ENCODE results near the gene CAPZB. TPM values are rescaled to one million over a fixed set of nuclear protein-coding genes. Genes with fewer than 3 reads are reported as not detected.

The CAPZB gene
- total and polyA plus RNA-seq, 7 donors, result 128 to 454 (median 214) TPM

DNA sequence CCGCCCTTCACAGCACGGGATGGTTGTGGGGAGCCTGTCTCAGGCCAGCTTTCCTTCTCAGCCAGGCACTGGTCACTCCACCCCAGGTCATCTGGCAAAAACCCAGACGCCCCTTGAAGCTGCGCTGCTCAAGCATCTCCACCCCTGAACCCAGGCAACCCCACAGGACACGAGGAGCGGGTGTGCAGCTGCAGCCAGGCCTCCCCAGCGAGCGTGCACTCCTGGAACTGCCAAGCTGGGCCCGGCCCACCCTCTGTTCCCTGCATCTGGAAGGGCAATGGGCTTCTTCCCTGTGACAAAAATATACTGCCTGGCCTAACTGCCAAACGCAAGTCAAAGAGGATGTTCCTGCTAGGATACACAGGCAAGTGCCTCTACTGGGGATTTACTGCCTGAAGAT lies 133.5 kb downstream of the CAPZB start:
- 80 to 87% methylated on average over 10 of the region's 10 CpGs for WGBS, 2 donors
- peaks cover 33 to 72% (median 41%) of the 10 kb centered on the region in 4 donors for H3K36me3 ChIP-seq
- H3K4me1 ChIP-seq, result peaks cover 0 to 56% (median 45%) of the 10 kb centered on the region in 4 donors
- H3K9me3 ChIP-seq, result no peaks in the 10 kb centered on the region
- peak overlapping the region; percentile 62 to 73 (median 69) for H3K27ac ChIP-seq
- peak in 3 of 4 donors; percentile 58 to 64 (median 59) for TF ChIP-seq POLR2AphosphoS5 (IDR thresholded peaks at IDR 0.05)
- TF ChIP-seq EP300 (IDR thresholded peaks at IDR 0.05), result no peak
- DNase-seq, result peak; percentile 83
- intact Hi-C loops (cut with DNase I), result loop anchor here (5.0 kb wide), 1 partner anchor 35 kb away; no protein-coding TSS in a partner anchor
- no peak overlapping the region for H3K4me3 ChIP-seq
- no peaks in the 10 kb centered on the region for H3K27me3 ChIP-seq

DNA sequence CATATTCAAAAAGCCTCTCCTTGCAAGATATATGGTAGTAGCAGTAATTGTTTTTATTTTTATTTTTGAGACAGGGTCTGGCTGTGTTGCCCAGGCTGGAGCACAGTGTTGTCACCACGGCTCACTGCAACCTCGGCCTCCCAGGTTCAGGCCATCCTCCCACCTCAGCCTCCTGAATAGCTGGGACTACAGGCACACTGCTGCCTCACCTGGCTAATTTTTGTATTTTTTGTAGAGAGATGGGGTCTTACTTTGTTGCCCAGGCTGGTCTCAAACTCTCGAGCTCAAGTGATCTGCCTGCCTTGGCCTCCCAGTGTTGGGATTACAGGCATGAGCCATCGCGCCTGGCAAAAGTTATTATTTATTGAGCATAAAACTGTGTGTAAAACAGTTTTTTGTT lies 134.8 kb downstream of the CAPZB start:
- no peak overlapping the region for H3K4me3 ChIP-seq
- H3K9me3 ChIP-seq, result no peaks in the 10 kb centered on the region
- peak overlapping the region in 2 of 4 donors; percentile 69 to 73 for H3K27ac ChIP-seq
- H3K27me3 ChIP-seq, result no peaks in the 10 kb centered on the region
- no peak for DNase-seq
- TF ChIP-seq, protein P1, sequence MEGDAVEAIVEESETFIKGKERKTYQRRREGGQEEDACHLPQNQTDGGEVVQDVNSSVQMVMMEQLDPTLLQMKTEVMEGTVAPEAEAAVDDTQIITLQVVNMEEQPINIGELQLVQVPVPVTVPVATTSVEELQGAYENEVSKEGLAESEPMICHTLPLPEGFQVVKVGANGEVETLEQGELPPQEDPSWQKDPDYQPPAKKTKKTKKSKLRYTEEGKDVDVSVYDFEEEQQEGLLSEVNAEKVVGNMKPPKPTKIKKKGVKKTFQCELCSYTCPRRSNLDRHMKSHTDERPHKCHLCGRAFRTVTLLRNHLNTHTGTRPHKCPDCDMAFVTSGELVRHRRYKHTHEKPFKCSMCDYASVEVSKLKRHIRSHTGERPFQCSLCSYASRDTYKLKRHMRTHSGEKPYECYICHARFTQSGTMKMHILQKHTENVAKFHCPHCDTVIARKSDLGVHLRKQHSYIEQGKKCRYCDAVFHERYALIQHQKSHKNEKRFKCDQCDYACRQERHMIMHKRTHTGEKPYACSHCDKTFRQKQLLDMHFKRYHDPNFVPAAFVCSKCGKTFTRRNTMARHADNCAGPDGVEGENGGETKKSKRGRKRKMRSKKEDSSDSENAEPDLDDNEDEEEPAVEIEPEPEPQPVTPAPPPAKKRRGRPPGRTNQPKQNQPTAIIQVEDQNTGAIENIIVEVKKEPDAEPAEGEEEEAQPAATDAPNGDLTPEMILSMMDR (IDR thresholded peaks at IDR 0.05), result no peak
- TF ChIP-seq POLR2AphosphoS5 (IDR thresholded peaks at IDR 0.05), result no peak
- TF ChIP-seq EP300 (IDR thresholded peaks at IDR 0.05), result no peak
- no peak for TF ChIP-seq POLR2A (IDR thresholded peaks at IDR 0.05)
- H3K36me3 ChIP-seq, result peaks cover 24 to 60% (median 31%) of the 10 kb centered on the region in 4 donors
- intact Hi-C loops (cut with DNase I), result loop anchor here (5.0 kb wide), 1 partner anchor 37 kb away; no protein-coding TSS in a partner anchor
- H3K4me1 ChIP-seq, result peaks cover 0 to 56% (median 45%) of the 10 kb centered on the region in 4 donors
- WGBS, 2 donors, result 99% methylated on average over 5 of the region's 5 CpGs

- Histone ChIP-seq H3K36me3 (peaks cover 20 to 60% (median 30%) of the 10 kb centered on the region in 4 donors), H3K4me3 (no peak overlapping the region), H3K27ac (peak overlapping the region in 2 of 4 donors; percentile 28 to 51), H3K9me3 (no peaks in the 10 kb centered on the region), H3K27me3 (no peaks in the 10 kb centered on the region), H3K4me1 (peaks cover 0 to 55% (median 45%) of the 10 kb centered on the region in 4 donors)
- TF ChIP-seq EP300 (IDR thresholded peaks at IDR 0.05) (no peak), POLR2A (IDR thresholded peaks at IDR 0.05) (no peak), POLR2AphosphoS5 (IDR thresholded peaks at IDR 0.05) (no peak)
- TF ChIP-seq, protein P1 (IDR thresholded peaks at IDR 0.05), result no peak
- intact Hi-C loops (cut with DNase I), result loop anchor here (5.0 kb wide), 1 partner anchor 37 kb away; no protein-coding TSS in a partner anchor
- DNase-seq, result no peak
- 91 to 93% methylated on average over 17 of the region's 17 CpGs for WGBS, 2 donors
Measured at GRCh38 chr1:19349999-19350398, 135.3 kb downstream of the CAPZB start.

GRCh38 chr1:19348441-19349198 lies 136.7 kb downstream of the CAPZB start:
- H3K36me3 ChIP-seq, result peaks cover 17 to 60% (median 33%) of the 10 kb centered on the region in 4 donors
- TF ChIP-seq, protein P1 (IDR thresholded peaks at IDR 0.05), result no peak
- TF ChIP-seq POLR2AphosphoS5 (IDR thresholded peaks at IDR 0.05), result no peak
- H3K4me3 ChIP-seq, result no peak overlapping the region
- peak overlapping the region in 3 of 4 donors; percentile 9 to 51 (median 25) for H3K27ac ChIP-seq
- no peaks in the 10 kb centered on the region for H3K27me3 ChIP-seq
- intact Hi-C loops (cut with DNase I), result no loop called here
- H3K4me1 ChIP-seq, result peaks cover 0 to 50% (median 46%) of the 10 kb centered on the region in 4 donors
- no peaks in the 10 kb centered on the region for H3K9me3 ChIP-seq
- no peak for DNase-seq
- 80 to 82% methylated on average over 15 of the region's 15 CpGs for WGBS, 2 donors

GRCh38 chr1:19347533-19348172 lies 137.7 kb downstream of the CAPZB start:
- H3K27ac ChIP-seq, result peak overlapping the region in 2 of 4 donors; percentile 7 to 51
- no peak for DNase-seq

More at GRCh38 chr1:19347533-19348172, 137.7 kb downstream of the CAPZB start:
- 78 to 81% methylated on average over 14 of the region's 14 CpGs for WGBS, 2 donors
- no peak overlapping the region for H3K4me3 ChIP-seq
- no peaks in the 10 kb centered on the region for H3K27me3 ChIP-seq
- no peak for TF ChIP-seq POLR2A (IDR thresholded peaks at IDR 0.05)
- H3K4me1 ChIP-seq, result peaks cover 0 to 43% (median 38%) of the 10 kb centered on the region in 4 donors
- peaks cover 18 to 60% (median 35%) of the 10 kb centered on the region in 4 donors for H3K36me3 ChIP-seq
- no peaks in the 10 kb centered on the region for H3K9me3 ChIP-seq
- intact Hi-C loops (cut with DNase I), result no loop called here

Measured in sigmoid colon (tissue), 7 donors.